Body of pancreas (tissue), 4 donors: ENCODE measurements around the gene TM6SF1.

ENCODE experiments used
- CTCF ChIP-seq, 7 experiments: fragments of 450-650 bp in 4 of 7; fragments of 200-600 bp in 3 of 7; sonication (generic) in 3 of 7; IDR thresholded peaks; one replicate each; pipeline ENCODE4 v1.5.1; 2016 to 2019; ENCODE audit warnings: antibody characterized with exemption in 7 of 7
- POLR2A ChIP-seq, 3 donors: fragments of 450-650 bp; IDR thresholded peaks; one replicate each; pipeline ENCODE4 v1.6.1; 2016; ENCODE audit warnings: antibody characterized with exemption in 3 of 3, mild to moderate bottlenecking in 2 of 3

GRCh38 chr15:83144771-83145170, 37.3 kb downstream of the TM6SF1 start:
- TF ChIP-seq POLR2A (IDR thresholded peaks at IDR 0.05): no peak
- no peak for TF ChIP-seq CTCF (IDR thresholded peaks at IDR 0.05)
